SK-N-MC (cell line): ENCODE results near the gene LTC4S.
A peak's percentile ranks its signal among the peaks of the same experiment; 100 is the strongest.

Source experiments
- DNase-seq: peaks from one replicate; pipeline ENCODE4 v3.0.0-alpha.2; 2011; ENCODE audit warnings: low read depth, low spot score
- H3K27ac ChIP-seq: fragments of 200-600 bp; sonication (generic); 2 replicates; pipeline ENCODE4 v1.5.1; 2016; ENCODE audit warnings: mixed run types
- H3K36me3 ChIP-seq: fragments of 200-600 bp; sonication (generic); 2 replicates; pipeline ENCODE4 v1.6.1; 2017; ENCODE audit warnings: antibody characterized with exemption, low read length, mixed read lengths; ENCODE audit not compliant: insufficient read depth
- H3K4me3 ChIP-seq: fragments of 200-600 bp; sonication (generic); 2 replicates; pipeline ENCODE4 v1.5.1; 2016
- H3K9ac ChIP-seq: fragments of 200-600 bp; sonication (generic); 2 replicates; pipeline ENCODE4 v1.8.0; 2017; ENCODE audit warnings: mixed run types, mixed read lengths; ENCODE audit not compliant: insufficient read length
- H3K9me3 ChIP-seq: fragments of 200-600 bp; sonication (generic); 2 replicates; pipeline ENCODE4 v1.6.1; 2017; ENCODE audit warnings: low read depth, mild to moderate bottlenecking, antibody characterized with exemption, low read length, moderate library complexity, mixed read lengths
- EZH2 ChIP-seq: fragments of 200-600 bp; sonication (generic); IDR thresholded peaks from one replicate; pipeline ENCODE4 v1.6.1; 2017; ENCODE audit warnings: antibody characterized with exemption
- FOXP2 ChIP-seq: optimal IDR thresholded peaks from 2 replicates; pipeline ENCODE3; 2011; ENCODE audit warnings: mild to moderate bottlenecking, moderate library complexity; ENCODE audit not compliant: insufficient read depth; ENCODE audit errors: extremely low read length, control extremely low read depth
- POLR2AphosphoS5 ChIP-seq: IDR thresholded peaks from 2 replicates; pipeline ENCODE4 v1.6.1; 2012; ENCODE audit warnings: mild to moderate bottlenecking, low read depth, low read length, borderline replicate concordance

The LTC4S gene

DNA sequence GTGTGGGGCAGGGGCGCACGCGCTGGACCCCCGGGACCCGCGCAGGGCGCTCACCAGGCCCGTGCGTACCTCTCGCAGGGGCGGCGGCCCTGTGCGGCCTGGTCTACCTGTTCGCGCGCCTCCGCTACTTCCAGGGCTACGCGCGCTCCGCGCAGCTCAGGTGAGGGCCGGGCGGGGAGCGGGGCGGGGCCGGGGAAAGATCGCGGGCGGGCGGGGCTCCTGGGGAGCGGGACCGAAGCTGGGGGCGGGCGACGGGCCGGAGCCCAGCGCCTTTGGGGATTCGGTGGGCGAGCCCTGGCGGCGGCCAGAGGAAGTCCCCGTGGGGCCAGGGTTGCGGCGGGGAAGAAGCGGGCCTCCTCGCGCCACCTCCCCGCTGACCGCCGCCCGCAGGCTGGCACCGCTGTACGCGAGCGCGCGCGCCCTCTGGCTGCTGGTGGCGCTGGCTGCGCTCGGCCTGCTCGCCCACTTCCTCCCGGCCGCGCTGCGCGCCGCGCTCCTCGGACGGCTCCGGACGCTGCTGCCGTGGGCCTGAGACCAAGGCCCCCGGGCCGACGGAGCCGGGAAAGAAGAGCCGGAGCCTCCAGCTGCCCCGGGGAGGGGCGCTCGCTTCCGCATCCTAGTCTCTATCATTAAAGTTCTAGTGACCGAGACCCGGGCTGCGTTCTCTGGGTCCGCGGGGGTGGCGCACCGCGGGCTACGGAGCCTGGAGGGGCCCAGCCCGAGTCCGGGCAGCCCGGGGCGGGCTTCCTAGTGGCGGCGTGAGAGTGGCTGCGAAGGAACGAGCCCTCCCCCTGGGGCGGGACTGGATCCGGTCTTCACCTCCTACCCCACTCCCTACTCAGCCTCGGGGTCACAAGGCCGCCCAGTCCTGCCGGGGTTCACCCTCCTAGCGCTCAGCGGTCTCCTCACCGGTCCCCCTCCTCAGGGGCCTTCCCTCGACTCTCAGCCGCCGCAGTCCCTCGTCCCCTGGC lies 2.4 kb downstream of the LTC4S start:
- TF ChIP-seq POLR2AphosphoS5 (no peak), EZH2 (no peak), FOXP2 (no peak)
- H3K27ac ChIP-seq: no peak overlapping the region
- H3K36me3 ChIP-seq: no peaks in the 10 kb centered on the region; the same call in 1 of the 2 replicates
- peak overlapping the region; percentile 69 for H3K9ac ChIP-seq
- no peaks in the 10 kb centered on the region for H3K9me3 ChIP-seq
- no peak for DNase-seq
- peak overlapping the region; percentile 81 for H3K4me3 ChIP-seq

- DNase-seq: no peak
- H3K9ac ChIP-seq: no peak overlapping the region
- peak overlapping the region; percentile 81 for H3K4me3 ChIP-seq
- TF ChIP-seq FOXP2: no peak
- no peaks in the 10 kb centered on the region; the same call in 1 of the 2 replicates for H3K36me3 ChIP-seq
- H3K27ac ChIP-seq: no peak overlapping the region
- no peaks in the 10 kb centered on the region for H3K9me3 ChIP-seq
Measured at GRCh38 chr5:179796877-179797608, 3.3 kb downstream of the LTC4S start.

- TF ChIP-seq POLR2AphosphoS5 (no peak), EZH2 (no peak), FOXP2 (no peak)
- Histone ChIP-seq H3K27ac (no peak overlapping the region), H3K9ac (no peak overlapping the region), H3K9me3 (no peaks in the 10 kb centered on the region), H3K36me3 (no peaks in the 10 kb centered on the region; the same call in 1 of the 2 replicates), H3K4me3 (no peak overlapping the region)
- DNase-seq: no peak
Measured at GRCh38 chr5:179797741-179798140, 4.0 kb downstream of the LTC4S start.

DNA sequence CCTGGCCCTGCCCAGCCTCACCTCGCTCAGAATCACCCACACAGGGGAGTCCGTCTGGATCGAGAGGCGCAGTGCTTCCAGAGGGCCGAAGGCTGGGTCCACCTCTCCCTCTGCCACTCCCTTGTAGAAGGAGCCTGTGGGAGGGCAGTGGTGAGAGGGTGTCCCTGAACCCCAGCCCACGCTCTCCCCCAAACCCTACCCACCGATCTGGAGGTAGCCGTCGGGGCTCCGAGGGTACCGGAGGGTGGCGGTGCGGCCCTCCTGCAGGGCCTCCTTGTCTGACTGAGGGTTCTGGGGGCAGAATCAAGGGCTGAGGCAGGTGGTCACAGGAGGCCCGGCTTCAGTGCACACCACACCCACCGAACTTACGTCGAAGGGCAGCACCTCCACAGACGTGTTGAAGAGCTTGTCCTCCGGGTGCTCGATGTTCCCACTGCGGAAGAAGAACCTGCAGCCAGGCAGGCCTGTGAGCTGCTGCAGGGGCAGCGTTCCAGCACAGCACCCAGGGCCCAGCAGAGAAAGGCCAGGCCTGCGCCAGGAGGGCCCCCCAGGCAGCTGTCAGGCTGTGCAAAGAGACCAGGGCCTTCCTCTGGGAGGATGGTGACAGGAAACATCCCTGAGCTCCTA lies 4.5 kb downstream of the LTC4S start:
- no peak for DNase-seq
- no peak overlapping the region for H3K9ac ChIP-seq
- no peak for TF ChIP-seq EZH2
- no peak for TF ChIP-seq POLR2AphosphoS5
- TF ChIP-seq FOXP2: no peak
- no peaks in the 10 kb centered on the region; the same call in 1 of the 2 replicates for H3K36me3 ChIP-seq
- H3K9me3 ChIP-seq: no peaks in the 10 kb centered on the region
- H3K27ac ChIP-seq: no peak overlapping the region
- no peak overlapping the region for H3K4me3 ChIP-seq

DNA sequence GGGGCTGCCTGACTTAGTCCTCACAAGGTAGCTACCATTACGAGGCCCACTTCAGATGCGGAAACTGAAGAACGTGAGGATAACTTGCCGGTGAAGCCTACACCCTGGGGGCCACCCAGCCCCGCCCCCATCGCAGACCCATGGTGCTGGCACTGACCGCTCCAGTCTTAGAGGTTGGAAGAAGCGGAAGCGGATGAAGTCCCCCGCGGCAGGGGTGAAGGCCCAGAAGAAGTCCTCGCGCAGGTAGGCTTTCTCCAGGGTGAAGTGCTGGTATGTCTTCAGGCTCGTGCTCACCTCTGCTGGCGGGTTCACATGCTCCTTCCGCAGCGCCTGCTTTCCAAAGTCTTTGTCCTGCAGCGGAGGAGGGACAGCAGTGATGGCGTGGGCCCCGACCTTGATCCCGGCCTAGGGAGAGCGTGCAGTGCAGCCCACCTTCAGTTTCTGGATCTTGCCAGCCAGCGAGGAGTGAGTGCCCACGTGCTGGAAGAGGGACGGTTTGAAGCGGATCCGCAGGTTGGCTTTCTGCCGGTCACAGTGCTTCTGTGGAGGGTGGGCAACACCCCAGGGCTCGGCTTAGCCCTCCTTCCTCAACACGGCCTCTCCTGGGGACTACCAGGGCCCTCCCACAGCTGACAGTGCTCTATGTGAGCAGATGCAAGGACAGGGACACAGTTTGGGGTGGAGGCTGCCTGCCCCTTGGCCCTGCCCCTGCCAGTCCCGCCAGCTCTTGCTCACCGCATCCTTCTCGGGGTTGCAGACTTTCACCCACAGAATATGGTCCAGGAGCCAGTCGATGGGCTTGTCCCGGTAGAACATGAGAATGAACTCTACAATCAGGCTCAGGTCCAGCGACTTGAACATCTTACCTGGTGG lies 5.2 kb downstream of the LTC4S start:
- H3K27ac ChIP-seq: no peak overlapping the region
- no peaks in the 10 kb centered on the region for H3K9me3 ChIP-seq
- no peak overlapping the region for H3K4me3 ChIP-seq
- DNase-seq: no peak
- H3K36me3 ChIP-seq: no peaks in the 10 kb centered on the region; the same call in 1 of the 2 replicates
- H3K9ac ChIP-seq: no peak overlapping the region
- TF ChIP-seq EZH2 (no peak), FOXP2 (no peak), POLR2AphosphoS5 (no peak)

GRCh38 chr5:179799644-179799973 lies 5.8 kb downstream of the LTC4S start:
- Histone ChIP-seq H3K9ac (no peak overlapping the region), H3K9me3 (no peaks in the 10 kb centered on the region), H3K36me3 (no peaks in the 10 kb centered on the region; the same call in 1 of the 2 replicates), H3K4me3 (no peak overlapping the region), H3K27ac (no peak overlapping the region)
- DNase-seq: no peak
- TF ChIP-seq FOXP2 (no peak), POLR2AphosphoS5 (no peak), EZH2 (no peak)

GRCh38 chr5:179800071-179800695 lies 6.4 kb downstream of the LTC4S start:
- DNase-seq: no peak
- no peak overlapping the region for H3K9ac ChIP-seq
- no peak overlapping the region for H3K4me3 ChIP-seq
- TF ChIP-seq EZH2 (no peak), POLR2AphosphoS5 (no peak), FOXP2 (no peak)
- no peak overlapping the region for H3K27ac ChIP-seq
- no peaks in the 10 kb centered on the region for H3K9me3 ChIP-seq
- no peaks in the 10 kb centered on the region; the same call in 1 of the 2 replicates for H3K36me3 ChIP-seq
